ENCODE results near the gene MAU2. TPM values are rescaled to one million over a fixed set of nuclear protein-coding genes. Genes with fewer than 3 reads are reported as not detected.

MAU2 gene
- total and polyA plus RNA-seq, 2 experiments from 2014 or later, result 18.9 to 62.2 TPM

- no peak for TF ChIP-seq ZNF462 (CRISPR knock-in tag; IDR thresholded peaks at IDR 0.05)
- TF ChIP-seq CTCF (conservative IDR thresholded peaks at IDR 0.05; ENCODE audit: low read depth in 2 of 2), result no peak
- TF ChIP-seq NANOG (IDR thresholded peaks at IDR 0.05; ENCODE audit: borderline replicate concordance), result no peak
- TF ChIP-seq ETS1 (IDR thresholded peaks at IDR 0.05), result no peak
Observed at GRCh38 chr19:19316082-19316481, 4.5 kb upstream of the MAU2 start (continued).

- H3K36me3 ChIP-seq (ENCODE audit: insufficient read depth), result peaks cover 6% of the 10 kb centered on the region
- H3K4me3 Mint-ChIP-seq, result peak overlapping the region; percentile 97
- peak overlapping the region; percentile 100 for H3K27ac Mint-ChIP-seq
- peaks cover 13% of the 10 kb centered on the region; the same call in 1 of the 3 replicates for H3K4me1 Mint-ChIP-seq
- peak overlapping the region; percentile 99 for H3K4me3 ChIP-seq
- no peaks in the 10 kb centered on the region for H3K9me2 ChIP-seq (ENCODE audit: insufficient read depth)
- no peaks in the 10 kb centered on the region for H3K9me3 Mint-ChIP-seq
- H3F3A ChIP-seq (replicated peaks; ENCODE audit: low read depth), result peaks cover 11% of the 10 kb centered on the region; the same call in 1 of the 2 replicates
- H3K27me3 ChIP-seq (ENCODE audit: insufficient read depth), result no peaks in the 10 kb centered on the region
- H4K20me1 ChIP-seq (replicated peaks; ENCODE audit: insufficient read depth), result peaks cover 34% of the 10 kb centered on the region; the same call in 1 of the 2 replicates
- DNase-seq (ENCODE audit: low spot score) (peak; percentile 34), ATAC-seq (peak; percentile 20)
- peaks cover 72% of the 10 kb centered on the region for H3K79me2 ChIP-seq (replicated peaks; ENCODE audit: insufficient read depth)
- H3K27ac ChIP-seq (ENCODE audit: low read depth), result peak overlapping the region; percentile 98
- peaks cover 14% of the 10 kb centered on the region for H3K4me1 ChIP-seq (ENCODE audit: insufficient read depth)
- H3K4me2 ChIP-seq, result peak overlapping the region; percentile 98
- peak overlapping the region; percentile 84; the same call in 1 of the 2 replicates for H2AFZ ChIP-seq
- peaks cover 17% of the 10 kb centered on the region for H3K27me3 Mint-ChIP-seq (ENCODE audit: insufficient read depth, low read depth, poor library complexity)
- peaks cover 31% of the 10 kb centered on the region for H3K36me3 Mint-ChIP-seq (ENCODE audit: low read depth)
- no peak for TF ChIP-seq ZNF462 (CRISPR knock-in tag; IDR thresholded peaks at IDR 0.05)
Observed at GRCh38 chr19:19319732-19320360, 783 bp upstream of the MAU2 start.
